Heart left ventricle (tissue), 13 donors: ENCODE data around the gene GMEB1.

ENCODE experiments used
- CTCF ChIP-seq, 12 donors: fragments of 200-600 bp; sonication (generic) in 4 of 12; IDR thresholded peaks; one replicate each; pipeline versions ENCODE4 v1.5.0 to v1.8.0; 2018 to 2022; ENCODE audit warnings: antibody characterized with exemption in 12 of 12, mild to moderate bottlenecking in 5 of 12
- POLR2A ChIP-seq, 2 donors: fragments of 450-650 bp; IDR thresholded peaks; one replicate each; pipeline ENCODE4 v1.6.1; 2017; ENCODE audit warnings: antibody characterized with exemption in 2 of 2, mild to moderate bottlenecking in 2 of 2, moderate library complexity in 2 of 2
- donor health status: ischemic (EF 13 %, LVEDD 7.1; RV severe dilation, severe dysfunction).
- donor health status: DM: no; HTN: yes; CAD: no.
- donor health status: DM: no; HTN: no; CAD: no.
- donor health status: ischemic (EF 25% LVEDD 6.9; RV normal size, moderate dysfunction).
- donor health status: ischemic (EF 25% LVEDD 5.7; RV mildly dilated, moderate dysfunction).
- donor health status: ischemic (EF 35%, LVEDD 5.7; RV mildly dilated, moderate dysfunction).
- donor health status: nonischemic (EF 11% LVEDD 7.7; RV severe dilation, severe dysfunction).
- donor health status: DM: yes; HTN: yes; CAD: no.
- donor health status: PGD.
- donor health status: ischemic (EF 29% LVEDD 5.4; RV normal size, mild dysfunction).
- donor health status: nonischemic (EF 23%, LVEDD 6.1; RV moderate dilation, normal function).

DNA sequence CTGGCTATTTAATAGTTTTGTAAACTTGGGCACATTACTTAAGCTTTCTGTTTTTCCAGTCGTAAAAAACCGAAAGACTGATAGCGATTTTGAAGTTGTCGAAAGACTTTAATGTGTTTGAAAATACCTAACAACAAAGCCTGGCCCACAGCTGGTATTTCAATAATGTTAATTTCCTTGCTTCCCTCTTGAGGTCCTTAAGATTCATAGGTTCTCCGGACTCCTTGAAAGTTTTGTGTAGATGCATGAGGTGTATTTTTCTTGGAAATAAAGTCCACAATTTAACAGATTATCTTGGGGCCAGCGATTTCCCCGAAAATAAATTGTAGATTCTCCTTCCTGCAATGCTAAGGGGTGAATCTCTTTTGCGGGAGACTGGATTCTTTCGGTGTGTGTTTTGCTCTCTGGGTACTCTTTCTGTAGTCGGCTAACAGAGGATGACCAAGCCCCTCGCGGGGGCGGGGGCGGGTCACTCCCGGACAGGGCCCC lies 67.4 kb downstream of the GMEB1 start:
- TF ChIP-seq CTCF (IDR thresholded peaks at IDR 0.05) (no peak), POLR2A (IDR thresholded peaks at IDR 0.05) (no peak)
